B cell (primary cell): ENCODE measurements around the gene LIPG. TPM values are rescaled to one million over a fixed set of nuclear protein-coding genes. Genes with fewer than 3 reads are reported as not detected.
"Not testable (repeated sequence)": the region's sequence is repeated elsewhere in the genome, so short reads cannot be mapped to it uniquely, and the experiment has no call there.

Source experiments
- ATAC-seq: fragments of 200-7000 bp; cut with Tn5 transposase; one replicate; pipeline ENCODE4 v1.10.0; 2021; ENCODE audit warnings: low read depth, mild to moderate bottlenecking, moderate number of reproducible peaks, moderate library complexity
- CTCF ChIA-PET: fragments of 350-600 bp; sonication (Branson Sonifier 250); formaldehyde crosslinking; loops from one replicate; lab custom pipeline; 2021; ENCODE audit warnings: antibody characterized with exemption, inconsistent platforms; lab: Charles Lee
- POLR2A ChIA-PET: fragments of 350-600 bp; sonication (Branson Sonifier 250); formaldehyde crosslinking; loops from one replicate; lab custom pipeline; 2021; ENCODE audit warnings: antibody characterized with exemption; lab: Charles Lee
- DNase-seq: peaks from one replicate; pipeline ENCODE4 v3.0.0; 2013
- H2AFZ ChIP-seq: 2 replicates; pipeline ENCODE4 v1.6.1; 2012; ENCODE audit warnings: mild to moderate bottlenecking, low read depth, low read length; ENCODE audit not compliant: insufficient read depth, poor library complexity, severe bottlenecking
- H3K27ac ChIP-seq, 2 donors: 1 replicate in 1 of 2; 2 replicates in 1 of 2; pipeline ENCODE4 v1.5.1; 2012 to 2013; ENCODE audit warnings: low read length in 2 of 2, mild to moderate bottlenecking in 2 of 2, moderate library complexity in 1 of 2
- H3K27me3 ChIP-seq, 4 experiments: fragments of 200-600 bp in 1 of 4; sonication (generic) in 1 of 4; replicated peaks in 1 of 4; 1 replicate in 2 of 4; 2 replicates in 2 of 4; pipeline versions ENCODE4 v1.6.1 to v1.7.0; 2013 to 2016; ENCODE audit warnings: low read length in 3 of 4, mild to moderate bottlenecking in 2 of 4, mixed read lengths in 1 of 4, moderate library complexity in 1 of 4; ENCODE audit not compliant: insufficient read depth in 4 of 4, control insufficient read depth in 3 of 4; ENCODE audit errors: control extremely low read depth in 1 of 4
- H3K36me3 ChIP-seq, 2 experiments: replicated peaks in 1 of 2; 1 replicate in 1 of 2; 2 replicates in 1 of 2; pipeline versions ENCODE4 v1.6.1 to v1.7.1; 2013; ENCODE audit warnings: low read length in 1 of 2; ENCODE audit not compliant: insufficient read depth in 2 of 2, control insufficient read depth in 1 of 2; ENCODE audit errors: control extremely low read depth in 1 of 2, extremely low read depth in 1 of 2
- H3K4me1 ChIP-seq, 2 donors: fragments of 200-600 bp in 1 of 2; sonication (generic) in 1 of 2; 1 replicate in 1 of 2; 2 replicates in 1 of 2; pipeline versions ENCODE4 v1.5.1 to v1.6.1; 2013 to 2017; ENCODE audit warnings: low read length in 2 of 2; ENCODE audit not compliant: control insufficient read depth in 2 of 2, insufficient read depth in 2 of 2
- H3K4me2 ChIP-seq: replicated peaks from 2 replicates; pipeline ENCODE3; 2012; ENCODE audit warnings: mild to moderate bottlenecking, low read depth, low read length; ENCODE audit not compliant: poor library complexity, severe bottlenecking
- H3K4me3 ChIP-seq, 5 experiments: fragments of 200-600 bp in 1 of 5; sonication (generic) in 1 of 5; 1 replicate in 3 of 5; 2 replicates in 2 of 5; pipeline versions ENCODE4 v1.5.1 to v1.7.0; 2011 to 2016; ENCODE audit warnings: low read length in 4 of 5, mild to moderate bottlenecking in 4 of 5, low read depth in 2 of 5, control low read depth in 1 of 5, moderate library complexity in 1 of 5; ENCODE audit not compliant: insufficient read depth in 1 of 5; ENCODE audit errors: control extremely low read depth in 1 of 5, extremely low read depth in 1 of 5
- H3K79me2 ChIP-seq: fragments of 200-600 bp; sonication (generic); one replicate; pipeline ENCODE4 v1.6.0; 2016; ENCODE audit warnings: low read length; ENCODE audit not compliant: control insufficient read depth, insufficient read depth
- H3K9ac ChIP-seq: fragments of 200-600 bp; sonication (generic); 2 replicates; pipeline ENCODE4 v1.6.1; 2017; ENCODE audit warnings: mild to moderate bottlenecking, low read length, moderate library complexity
- H3K9me3 ChIP-seq, 3 donors: one replicate each; pipeline versions ENCODE4 v1.6.1 to v1.7.1; 2013; ENCODE audit warnings: low read length in 2 of 3; ENCODE audit not compliant: control insufficient read depth in 2 of 3, insufficient read depth in 1 of 3; ENCODE audit errors: control extremely low read depth in 1 of 3
- H4K20me1 ChIP-seq: 2 replicates; pipeline ENCODE4 v1.6.0; 2012; ENCODE audit warnings: mild to moderate bottlenecking, low read length; ENCODE audit not compliant: insufficient read depth, control insufficient read depth, poor library complexity, severe bottlenecking
- H3K27ac Mint-ChIP-seq: one replicate; pipeline ENCODE4 v1.8.0; 2021; ENCODE audit warnings: mixed read lengths
- H3K27me3 Mint-ChIP-seq: one replicate; pipeline ENCODE4 v1.8.0; 2021; ENCODE audit warnings: mixed read lengths
- H3K4me1 Mint-ChIP-seq: one replicate; pipeline ENCODE4 v1.8.0; 2021; ENCODE audit warnings: mixed read lengths
- H3K4me3 Mint-ChIP-seq: one replicate; pipeline ENCODE4 v1.8.0; 2021; ENCODE audit warnings: mixed read lengths
- H3K9me3 Mint-ChIP-seq: one replicate; pipeline ENCODE4 v1.8.0; 2022; ENCODE audit warnings: mixed read lengths; ENCODE audit not compliant: insufficient read depth
- CTCF ChIP-seq: fragments of 200-600 bp; IDR thresholded peaks from one replicate; pipeline ENCODE4 v1.8.0; 2022; ENCODE audit warnings: antibody characterized with exemption, mild to moderate bottlenecking
- EZH2 ChIP-seq: IDR thresholded peaks from 2 replicates; pipeline ENCODE4 v1.6.1; 2012; ENCODE audit warnings: borderline replicate concordance, low read depth, mild to moderate bottlenecking, moderate library complexity, low read length; ENCODE audit not compliant: insufficient read depth, poor library complexity, severe bottlenecking
- WGBS: methylation state at CpG from one replicate; pipeline ENCODE4 v1.1.5; 2013; ENCODE audit warnings: missing lambda C conversion rate; ENCODE audit not compliant: insufficient coverage; 5-methylcytosine and 5-hydroxymethylcytosine counted together
- intact Hi-C: fragments of 100-400 bp; cut with micrococcal nuclease; formaldehyde crosslinking; loops from one replicate; pipeline ENCODE4 v1.10.0; 2022
- polyA plus RNA-seq: library from polyadenylated mRNA; depleted of rRNA; stranded (reverse); fragments of >200 nt; gene quantifications from 2 replicates; pipeline ENCODE4 v1.2.3, GENCODE V29; 2012
- total RNA-seq, 2 donors: library from RNA; stranded (reverse); fragments of 120-200 nt in 1 of 2; gene quantifications; 1 replicate in 1 of 2; 2 replicates in 1 of 2; pipeline versions ENCODE4 v1.2.3 to v1.2.4, GENCODE V29; 2013 to 2022

Gene LIPG
- total and polyA plus RNA-seq, 2 donors (not counting 1 experiment from before 2014, with no cell fraction given): not detected

- no peak overlapping the region for H3K4me2 ChIP-seq
Measured at GRCh38 chr18:49584394-49584793, 22.5 kb downstream of the LIPG start.

GRCh38 chr18:49584951-49585350, 23.1 kb downstream of the LIPG start:
- H3K9me3 Mint-ChIP-seq, H3K27ac ChIP-seq, H3K9ac ChIP-seq, H3K27ac Mint-ChIP-seq, H3K9me3 ChIP-seq, POLR2A ChIA-PET, H4K20me1 ChIP-seq, H2AFZ ChIP-seq, DNase-seq, H3K36me3 ChIP-seq, H3K4me1 Mint-ChIP-seq, intact Hi-C loops, H3K4me2 ChIP-seq, CTCF ChIA-PET, H3K27me3 ChIP-seq, H3K4me3 ChIP-seq, H3K4me1 ChIP-seq, H3K79me2 ChIP-seq, H3K4me3 Mint-ChIP-seq, ATAC-seq: not testable (repeated sequence)
- 97% methylated on average over 4 of the region's 4 CpGs for WGBS
- H3K27me3 Mint-ChIP-seq: peaks cover 28% of the 10 kb centered on the region

More at GRCh38 chr18:49584394-49584793, 22.5 kb downstream of the LIPG start:
- TF ChIP-seq EZH2 (no peak), CTCF (no peak)
- H3K9ac ChIP-seq: no peak overlapping the region
- intact Hi-C loops: no loop called here
- ChIA-PET CTCF (no interaction called here), POLR2A (no interaction called here)
- no peak overlapping the region for H3K4me3 Mint-ChIP-seq
- H3K4me3 ChIP-seq: no peak overlapping the region
- 93% methylated on average over 2 of the region's 3 CpGs for WGBS
- peaks cover 28% of the 10 kb centered on the region for H3K27me3 Mint-ChIP-seq
- no peaks in the 10 kb centered on the region for H3K9me3 Mint-ChIP-seq
- no peaks in the 10 kb centered on the region for H3K79me2 ChIP-seq
- peaks cover 0 to 7% (median 0%) of the 10 kb centered on the region in 4 experiments for H3K27me3 ChIP-seq
- no peak overlapping the region for H2AFZ ChIP-seq
- H3K27ac Mint-ChIP-seq: no peak overlapping the region
- H3K4me1 ChIP-seq: no peaks in the 10 kb centered on the region
- H3K36me3 ChIP-seq: no peaks in the 10 kb centered on the region
- H3K4me1 Mint-ChIP-seq: no peaks in the 10 kb centered on the region
- no peak overlapping the region for H3K27ac ChIP-seq
- peaks cover 0 to 3% (median 0%) of the 10 kb centered on the region in 3 donors for H3K9me3 ChIP-seq
- ATAC-seq (no peak), DNase-seq (no peak)
- no peaks in the 10 kb centered on the region for H4K20me1 ChIP-seq
